CD4-positive, alpha-beta T cell treated with Interleukin-17A for 4 hours (primary cell): Measurements from ENCODE around the gene MYH6.
A peak's percentile ranks its signal among the peaks of the same experiment; 100 is the strongest.

ENCODE experiments used
- DNase-seq: peaks from one replicate; pipeline ENCODE4 v3.0.0-alpha.2; 2020; ENCODE audit warnings: mixed read lengths

Gene MYH6

GRCh38 chr14:23375527-23376251 lies 32.4 kb downstream of the MYH6 start:
- no peak for DNase-seq

GRCh38 chr14:23373041-23373440 lies 35.0 kb downstream of the MYH6 start:
- no peak for DNase-seq

DNA sequence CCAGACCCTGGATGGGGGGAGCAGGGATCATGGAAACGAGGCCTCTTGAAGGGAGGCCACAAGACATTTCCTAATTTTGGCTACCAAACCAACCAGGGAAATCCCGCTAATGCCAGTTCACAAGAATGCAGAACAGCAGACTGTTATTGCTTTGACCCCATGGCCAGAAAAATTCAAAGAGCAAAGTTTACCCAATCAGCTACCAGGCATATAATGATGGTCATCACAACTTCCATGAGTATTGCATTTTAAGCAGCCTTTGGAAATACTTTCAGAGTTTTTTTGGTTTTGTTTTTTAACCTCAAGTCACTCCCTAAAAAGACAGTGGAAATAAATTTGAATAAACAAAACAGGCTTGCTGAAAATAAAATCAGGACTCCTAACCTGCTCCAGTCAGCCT lies 35.6 kb downstream of the MYH6 start, which contains the start of gene IL25:
TSS of gene IL25 (plus strand) at position 301 of the 400 bp plus-strand sequence.
- DNase-seq: no peak

DNA sequence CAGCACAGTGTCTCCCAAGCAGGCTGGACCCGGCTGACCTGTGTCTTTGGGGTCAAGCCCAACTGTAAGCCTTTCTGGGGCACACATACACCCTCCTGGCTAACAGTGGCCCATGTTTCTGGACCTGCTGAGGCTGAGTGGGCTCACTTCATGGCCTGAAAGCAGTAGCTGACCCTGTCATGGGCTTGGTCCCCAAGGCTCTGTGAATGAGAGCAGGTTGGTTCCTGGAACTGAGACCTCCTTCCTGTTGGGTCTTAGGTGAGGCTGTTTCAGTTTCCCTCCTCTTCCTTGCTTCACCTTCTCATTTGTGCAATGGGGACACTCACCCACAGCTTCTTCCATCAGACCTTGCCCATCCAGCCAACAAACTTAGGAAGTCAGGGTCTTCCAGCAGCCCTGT lies 36.2 kb downstream of the MYH6 start:
- no peak for DNase-seq

GRCh38 chr14:23370221-23370620 lies 37.9 kb downstream of the MYH6 start:
- DNase-seq: no peak

DNA sequence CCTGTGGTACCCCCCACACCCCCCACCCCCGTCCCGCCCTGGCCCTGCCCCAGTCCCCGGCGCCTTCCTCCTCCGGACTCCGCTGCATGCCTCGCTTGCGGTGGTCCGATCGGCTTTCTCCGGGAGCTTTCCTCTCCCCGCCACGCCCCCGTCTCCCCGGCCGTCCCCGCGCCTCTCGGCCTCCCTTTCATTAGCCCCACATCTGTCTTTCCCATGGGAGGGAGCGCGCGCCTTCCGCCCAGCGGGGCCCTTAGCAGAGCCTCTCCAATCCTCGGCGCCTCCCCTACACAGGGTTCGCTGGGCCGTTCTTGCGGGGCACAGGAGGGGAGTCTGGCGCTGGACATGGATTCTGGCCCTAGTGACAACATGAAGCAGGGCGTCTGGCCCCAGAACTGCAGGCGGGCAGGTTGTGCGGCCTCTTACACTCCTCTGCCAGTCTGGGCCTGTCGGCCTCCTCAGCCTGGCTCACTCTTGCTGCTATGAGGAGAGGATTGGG lies 41.6 kb downstream of the MYH6 start:
- no peak for DNase-seq

GRCh38 chr14:23365732-23366425 lies 42.2 kb downstream of the MYH6 start:
- no peak for DNase-seq

GRCh38 chr14:23365036-23365731 lies 42.9 kb downstream of the MYH6 start, which contains the start of gene EFS:
TSS of gene EFS (minus strand) at chr14:23365172. CDS start at chr14:23365025, 147 bp downstream.
- no peak for DNase-seq

DNA sequence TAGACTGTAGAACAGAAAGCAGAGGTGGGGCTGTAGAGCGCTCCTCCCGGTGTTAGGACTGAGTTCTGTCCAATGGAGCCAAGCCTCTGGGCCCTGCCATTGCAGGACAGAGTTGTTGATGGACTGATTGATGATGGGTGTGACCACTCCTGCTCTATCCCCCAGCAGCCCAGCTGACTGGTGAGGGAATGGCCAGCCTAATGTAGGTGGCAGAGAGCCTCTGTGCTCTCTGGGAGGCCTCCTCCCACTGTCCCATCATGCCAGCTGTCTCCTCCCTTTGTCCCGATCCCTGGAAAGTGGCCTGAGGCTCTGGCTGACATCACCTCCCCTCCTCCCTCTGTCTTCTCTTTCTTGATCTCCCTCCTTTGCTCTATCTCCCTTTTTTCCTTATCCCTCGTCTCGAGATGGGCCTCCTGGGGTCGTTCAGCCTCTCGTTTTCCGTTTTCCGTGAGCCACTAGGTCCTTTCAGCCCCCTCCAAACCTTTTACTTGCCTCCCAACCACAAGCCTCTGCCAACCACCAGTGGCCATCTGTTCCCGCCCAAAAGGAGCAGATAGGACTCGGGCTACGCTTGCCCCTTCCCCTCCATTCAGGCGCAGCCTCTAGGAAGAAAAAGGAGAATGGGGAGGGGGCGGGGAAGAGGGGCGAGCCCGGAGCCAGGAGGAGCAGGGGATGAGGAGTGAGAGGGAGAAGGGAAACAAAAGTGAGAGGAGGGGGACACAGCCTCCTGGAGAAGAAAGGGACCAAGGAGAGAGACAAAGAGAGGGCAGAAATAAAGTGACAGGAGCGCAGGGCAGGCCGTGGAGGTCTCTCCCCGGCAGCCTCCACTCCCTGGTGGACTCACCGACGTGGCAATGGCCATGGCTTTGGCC lies 43.7 kb downstream of the MYH6 start:
- no peak for DNase-seq

GRCh38 chr14:23362200-23362599 lies 45.9 kb downstream of the MYH6 start:
- no peak for DNase-seq

DNA sequence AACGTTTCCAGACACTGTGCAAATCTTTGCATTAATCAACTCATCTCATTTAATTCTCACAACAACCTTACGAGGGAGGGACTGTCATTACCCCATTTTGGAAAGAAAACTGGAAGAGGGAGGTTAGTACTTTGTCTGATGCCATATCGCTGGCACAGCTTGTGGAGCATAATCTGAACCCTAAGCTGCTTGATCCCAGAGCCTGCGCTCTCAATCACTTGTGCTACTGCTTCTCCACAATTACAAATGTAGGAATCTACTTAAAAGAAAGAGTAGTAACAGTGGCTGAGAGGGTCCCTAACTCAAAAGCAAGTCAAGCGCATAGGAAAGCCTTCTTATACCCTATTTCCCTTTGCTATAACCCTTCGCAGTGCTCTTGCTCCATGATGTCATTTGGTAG lies 46.3 kb downstream of the MYH6 start:
- DNase-seq: no peak

- no peak for DNase-seq
Observed at GRCh38 chr14:23361320-23361719, 46.8 kb downstream of the MYH6 start.

DNA sequence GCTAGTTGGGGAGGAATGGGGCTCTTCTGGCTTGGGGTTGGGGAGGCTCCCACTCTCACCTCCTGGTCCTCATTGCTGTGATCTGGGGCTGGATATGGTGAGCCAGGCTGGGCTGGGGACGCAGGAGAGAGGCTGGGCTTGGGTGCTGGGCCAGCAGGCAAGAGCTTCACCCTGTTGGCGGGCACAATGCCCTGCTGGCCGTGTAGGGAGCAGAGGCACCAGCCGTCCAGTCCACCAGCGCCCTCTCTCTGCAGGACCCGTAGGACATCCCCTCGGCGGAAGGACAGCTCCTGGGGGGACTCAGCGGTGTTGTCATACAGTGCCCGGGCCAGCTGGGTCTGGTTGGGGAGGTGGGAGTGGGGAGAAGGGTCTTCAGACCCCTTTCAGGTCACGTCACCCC lies 47.6 kb downstream of the MYH6 start:
- DNase-seq: peak; percentile 9

DNA sequence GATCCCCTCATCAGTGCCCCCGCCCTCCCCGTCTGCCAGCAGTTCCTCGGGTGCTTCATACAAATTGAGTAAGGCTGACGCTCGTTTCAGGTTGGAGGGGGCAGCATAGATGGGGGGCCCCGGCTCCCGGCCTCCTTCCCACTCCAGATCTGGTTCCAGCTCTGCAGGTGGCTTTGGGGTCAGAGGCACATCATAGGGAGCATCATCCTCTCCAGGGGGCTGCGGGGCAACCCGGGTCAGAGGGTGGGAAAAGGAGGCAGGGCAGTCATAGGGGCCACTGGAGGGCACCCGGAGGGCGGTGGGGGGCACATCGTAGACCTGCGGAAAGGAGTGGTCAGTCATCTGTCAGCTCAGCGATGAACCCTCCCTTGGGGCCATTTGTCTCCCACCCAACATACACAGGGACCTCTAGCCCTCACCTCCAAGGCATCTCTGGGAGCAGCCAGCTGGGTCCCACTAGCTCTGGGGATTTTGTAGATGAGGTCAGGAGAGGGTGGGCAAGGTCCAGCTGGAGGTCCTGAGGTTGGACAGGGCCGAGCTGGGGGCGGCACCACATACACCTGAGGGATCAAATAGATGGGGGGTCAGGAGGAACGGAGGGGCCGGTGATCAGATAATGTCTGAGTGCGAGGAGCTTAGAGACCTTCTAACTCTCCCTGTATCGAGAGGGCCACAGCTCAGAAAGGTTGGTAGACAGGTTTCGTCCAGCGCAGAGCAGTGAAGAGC lies 48.2 kb downstream of the MYH6 start:
- no peak for DNase-seq

DNA sequence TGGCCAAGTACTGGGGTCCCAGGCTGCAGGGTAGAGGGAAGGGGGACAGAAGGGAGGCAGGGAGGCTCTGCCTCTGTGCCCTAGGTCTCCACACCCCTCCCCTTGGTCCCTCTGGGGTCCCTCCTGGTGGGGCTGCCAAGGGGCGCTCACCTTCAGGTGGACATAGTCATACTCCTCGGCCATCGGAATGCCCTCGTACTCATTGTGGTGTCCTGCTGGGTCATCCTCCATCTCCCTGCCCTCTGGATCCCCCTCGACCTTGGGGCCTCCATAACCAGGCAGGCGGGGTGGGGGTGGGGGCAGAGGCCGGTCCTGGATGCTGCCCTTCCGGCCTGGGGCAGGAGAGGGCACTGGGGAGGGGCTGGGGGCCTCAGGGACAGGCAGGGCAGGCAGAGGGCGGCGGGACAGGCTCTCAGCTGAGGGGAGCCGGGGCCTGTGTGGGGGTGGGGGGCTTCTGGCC lies 48.9 kb downstream of the MYH6 start:
- DNase-seq: no peak

GRCh38 chr14:23358553-23359166 lies 49.4 kb downstream of the MYH6 start:
- no peak for DNase-seq

GRCh38 chr14:23358042-23358441 lies 50.0 kb downstream of the MYH6 start:
- DNase-seq: no peak

DNA sequence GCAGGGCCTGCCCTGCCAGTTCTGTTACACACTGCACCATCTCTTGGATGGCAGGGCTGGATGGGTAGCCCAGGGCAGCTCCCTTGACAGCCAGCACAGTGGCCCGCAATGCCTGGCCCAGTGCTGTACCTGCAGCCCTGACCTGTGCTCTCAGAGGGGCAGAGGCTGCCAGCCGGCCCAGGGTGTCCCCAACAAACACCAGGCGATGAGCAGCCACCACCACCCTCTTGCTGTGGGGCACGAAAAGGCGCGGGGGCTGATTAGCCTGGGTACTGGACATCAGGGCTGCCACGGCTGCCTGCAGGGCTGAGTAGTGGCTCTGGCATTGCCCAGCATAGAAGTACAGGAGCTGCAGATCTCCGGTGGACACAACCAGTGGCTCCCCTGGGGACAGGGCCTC lies 50.8 kb downstream of the MYH6 start:
- no peak for DNase-seq

GRCh38 chr14:23356662-23357061 lies 51.4 kb downstream of the MYH6 start:
- DNase-seq: no peak

- no peak for DNase-seq
Observed at GRCh38 chr14:23355871-23356435, 52.1 kb downstream of the MYH6 start.

DNA sequence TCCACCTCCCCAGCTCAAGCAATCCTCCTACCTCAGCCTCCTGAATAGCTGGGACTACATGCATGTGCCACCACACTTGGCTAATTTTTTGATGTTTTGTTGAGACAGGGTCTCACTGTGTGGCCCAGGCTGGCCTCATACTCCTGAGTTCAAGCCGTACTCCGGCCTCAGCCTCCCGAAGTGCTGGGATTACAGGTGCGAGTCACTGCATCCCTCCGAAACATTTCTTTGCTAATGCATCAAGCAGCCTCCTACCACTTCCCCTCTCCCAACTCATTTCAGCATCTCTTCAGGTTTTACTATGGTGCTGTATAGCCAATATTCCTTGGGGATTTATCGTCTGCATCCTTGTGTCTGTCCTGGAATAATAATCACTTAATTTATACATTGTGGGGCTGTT lies 53.1 kb downstream of the MYH6 start:
- no peak for DNase-seq
